ENCODE data around the gene SCYGR6.

DNA sequence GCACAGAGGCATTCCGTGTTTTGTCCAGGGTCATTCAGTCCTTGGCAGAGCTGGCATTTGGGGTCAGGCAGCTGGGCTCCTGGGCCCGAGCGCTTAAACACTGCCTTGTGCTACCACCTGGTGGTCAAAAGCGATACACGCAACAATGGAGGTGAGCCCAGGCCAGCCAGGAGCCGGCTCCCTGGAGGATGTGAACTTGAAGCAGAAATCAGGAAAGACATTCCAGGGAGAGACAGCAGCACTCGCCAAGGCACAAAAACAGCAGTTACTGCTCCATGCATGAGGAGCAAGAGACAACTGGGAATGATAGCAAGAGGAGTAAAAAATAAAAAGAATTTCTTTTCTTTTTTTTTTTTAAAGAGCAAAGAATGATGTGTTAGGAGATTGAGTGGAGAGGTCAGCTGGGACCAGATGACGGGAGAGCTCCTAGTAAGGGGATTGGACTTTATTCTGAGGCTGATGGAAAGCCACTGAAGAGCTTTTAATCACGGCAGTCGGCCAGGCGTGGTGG, 41.9 kb upstream of the SCYGR6 start:
- TF ChIP-seq, protein P1, sequence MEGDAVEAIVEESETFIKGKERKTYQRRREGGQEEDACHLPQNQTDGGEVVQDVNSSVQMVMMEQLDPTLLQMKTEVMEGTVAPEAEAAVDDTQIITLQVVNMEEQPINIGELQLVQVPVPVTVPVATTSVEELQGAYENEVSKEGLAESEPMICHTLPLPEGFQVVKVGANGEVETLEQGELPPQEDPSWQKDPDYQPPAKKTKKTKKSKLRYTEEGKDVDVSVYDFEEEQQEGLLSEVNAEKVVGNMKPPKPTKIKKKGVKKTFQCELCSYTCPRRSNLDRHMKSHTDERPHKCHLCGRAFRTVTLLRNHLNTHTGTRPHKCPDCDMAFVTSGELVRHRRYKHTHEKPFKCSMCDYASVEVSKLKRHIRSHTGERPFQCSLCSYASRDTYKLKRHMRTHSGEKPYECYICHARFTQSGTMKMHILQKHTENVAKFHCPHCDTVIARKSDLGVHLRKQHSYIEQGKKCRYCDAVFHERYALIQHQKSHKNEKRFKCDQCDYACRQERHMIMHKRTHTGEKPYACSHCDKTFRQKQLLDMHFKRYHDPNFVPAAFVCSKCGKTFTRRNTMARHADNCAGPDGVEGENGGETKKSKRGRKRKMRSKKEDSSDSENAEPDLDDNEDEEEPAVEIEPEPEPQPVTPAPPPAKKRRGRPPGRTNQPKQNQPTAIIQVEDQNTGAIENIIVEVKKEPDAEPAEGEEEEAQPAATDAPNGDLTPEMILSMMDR (IDR thresholded peaks at IDR 0.05), result peak; percentile 77 to 85 (median 83)
- TF ChIP-seq POLR2A (IDR thresholded peaks at IDR 0.05), result no peak
